HepG2 (cell line): Measurements from ENCODE around the gene PHF19. TPM values are rescaled to one million over a fixed set of nuclear protein-coding genes. Genes with fewer than 3 reads are reported as not detected.
A peak's percentile ranks its signal among the peaks of the same experiment; 100 is the strongest.

ENCODE experiments used
- ARNT2 ChIP-seq: sonication (generic); formaldehyde crosslinking; IDR thresholded peaks from 2 replicates; pipeline ENCODE4 v1.8.0; 2022; ENCODE audit warnings: mild to moderate bottlenecking, low read depth, missing genetic modification reagents, moderate library complexity
- BATF2 ChIP-seq: sonication (generic); formaldehyde crosslinking; IDR thresholded peaks from 2 replicates; pipeline ENCODE4 v1.8.0; 2022; ENCODE audit warnings: mild to moderate bottlenecking, missing genetic modification reagents, moderate library complexity
- DBP ChIP-seq: sonication (generic); formaldehyde crosslinking; IDR thresholded peaks from 2 replicates; pipeline ENCODE4 v1.4.0; 2020; ENCODE audit warnings: missing genetic modification reagents; ENCODE audit errors: not compliant biosample characterization
- DMTF1 ChIP-seq: sonication (generic); formaldehyde crosslinking; IDR thresholded peaks from 2 replicates; pipeline ENCODE4 v1.4.0; 2020; ENCODE audit warnings: mild to moderate bottlenecking, missing genetic modification reagents
- ELF3 ChIP-seq: IDR thresholded peaks from 2 replicates; pipeline ENCODE4 v1.6.1; 2016; ENCODE audit warnings: missing genetic modification reagents, missing compliant biosample characterization
- GABPA ChIP-seq, 2 experiments: IDR thresholded peaks; 2 replicates each; pipeline ENCODE4 v1.6.1; 2011 to 2016; ENCODE audit warnings: low read depth in 2 of 2, low read length in 1 of 2, missing biosample characterization in 1 of 2, missing genetic modification characterization in 1 of 2
- GMEB1 ChIP-seq: sonication (generic); formaldehyde crosslinking; IDR thresholded peaks from 2 replicates; pipeline ENCODE4 v1.5.1; 2020; ENCODE audit warnings: missing genetic modification reagents, mild to moderate bottlenecking, borderline replicate concordance
- HNRNPH1 ChIP-seq: fragments of 200-400 bp; formaldehyde crosslinking; optimal IDR thresholded peaks from 2 replicates; pipeline ENCODE3; 2017; ENCODE audit warnings: mild to moderate bottlenecking, low read depth, low read length
- KDM3A ChIP-seq: IDR thresholded peaks from 2 replicates; pipeline ENCODE4 v1.6.1; 2018; ENCODE audit warnings: low read depth, missing compliant biosample characterization
- NAIF1 ChIP-seq: sonication (generic); formaldehyde crosslinking; IDR thresholded peaks from 2 replicates; pipeline ENCODE4 v1.5.0; 2020; ENCODE audit warnings: mild to moderate bottlenecking, missing genetic modification reagents, borderline replicate concordance
- NONO ChIP-seq, 2 experiments: fragments of 450-650 bp in 1 of 2; sonication (generic) in 1 of 2; formaldehyde crosslinking in 1 of 2; IDR thresholded peaks in 1 of 2; conservative IDR thresholded peaks in 1 of 2; 2 replicates each; pipeline versions ENCODE4 v1.6.1 to v1.8.0; 2017 to 2022; ENCODE audit warnings: mild to moderate bottlenecking in 1 of 2, missing genetic modification reagents in 1 of 2, moderate library complexity in 1 of 2
- POLR2A ChIP-seq, 2 experiments: IDR thresholded peaks; 2 replicates each; pipeline ENCODE4 v1.6.1; 2011; ENCODE audit warnings: low read depth in 2 of 2, low read length in 2 of 2, mild to moderate bottlenecking in 1 of 2, moderate library complexity in 1 of 2; ENCODE audit not compliant: insufficient read depth in 1 of 2
- TAF15 ChIP-seq: fragments of 200-400 bp; formaldehyde crosslinking; IDR thresholded peaks from one replicate; pipeline ENCODE4 v1.6.1; 2018; ENCODE audit warnings: mild to moderate bottlenecking, low read depth, low read length; ENCODE audit not compliant: poor library complexity, severe bottlenecking
- ZMYM2 ChIP-seq: sonication (generic); formaldehyde crosslinking; IDR thresholded peaks from 2 replicates; pipeline ENCODE4 v1.8.0; 2022; ENCODE audit warnings: mild to moderate bottlenecking, missing genetic modification reagents
- ZNF232 ChIP-seq: sonication (generic); formaldehyde crosslinking; IDR thresholded peaks from 2 replicates; pipeline ENCODE4 v1.4.0; 2020; ENCODE audit warnings: missing genetic modification reagents, borderline replicate concordance
- ZNF264 ChIP-seq: sonication (generic); formaldehyde crosslinking; IDR thresholded peaks from 2 replicates; pipeline ENCODE4 v1.4.0; 2020; ENCODE audit warnings: missing genetic modification reagents
- ZNF558 ChIP-seq: sonication (generic); formaldehyde crosslinking; IDR thresholded peaks from 2 replicates; pipeline ENCODE4 v1.9.0; 2022; ENCODE audit warnings: mild to moderate bottlenecking, missing genetic modification reagents, borderline replicate concordance
- ZNF850 ChIP-seq: sonication (generic); formaldehyde crosslinking; conservative IDR thresholded peaks from 2 replicates; pipeline ENCODE4 v1.9.0; 2021; ENCODE audit warnings: mild to moderate bottlenecking, missing genetic modification reagents
- ZSCAN21 ChIP-seq: sonication (generic); formaldehyde crosslinking; IDR thresholded peaks from 2 replicates; pipeline ENCODE4 v1.8.0; 2022; ENCODE audit warnings: mild to moderate bottlenecking, missing genetic modification reagents, moderate library complexity, borderline replicate concordance
- ZSCAN5A ChIP-seq: sonication (generic); formaldehyde crosslinking; IDR thresholded peaks from 2 replicates; pipeline ENCODE4 v1.8.0; 2022; ENCODE audit warnings: mild to moderate bottlenecking, missing genetic modification reagents, borderline replicate concordance
- polyA plus RNA-seq, 8 experiments: library from polyadenylated mRNA; depleted of rRNA in 3 of 8; stranded (reverse) in 7 of 8; unstranded in 1 of 8; fragments of >200 nt; fragmentation: Illumina TruSeq in 4 of 8; extraction: Trizol in 4 of 8; gene quantifications; 2 replicates each; pipeline versions ENCODE4 v1.2.1 to v1.2.3, GENCODE V29; 2011 to 2016; ENCODE audit warnings: low read depth in 4 of 8, missing spikeins in 1 of 8, mixed read lengths in 1 of 8; ENCODE audit not compliant: insufficient read depth in 1 of 8
- total RNA-seq, 5 experiments: library from RNA; depleted of rRNA; stranded (reverse); fragments of >200 nt; fragmentation: Illumina TruSeq; extraction: Trizol; gene quantifications; 2 replicates each; pipeline ENCODE4 v1.2.3, GENCODE V29; 2016; ENCODE audit warnings: low read depth in 1 of 5

PHF19 gene
- total and polyA plus RNA-seq, 2 of the 13 experiments (the other 11 are each of a cell fraction or from before 2014, with no cell fraction given) = 29.7 to 41.3 TPM

GRCh38 chr9:120875954-120876841, 790 bp downstream of the PHF19 start (continued):
- TF ChIP-seq BATF2 (0 out of 2 replicates have a peak, but pooled peaks have one; percentile 45), KDM3A (CRISPR knock-in tag) (0 out of 2 replicates have a peak, but pooled peaks have one; percentile 35), ZSCAN21 (peak; percentile 48), ELF3 (CRISPR knock-in tag) (0 out of 2 replicates have a peak, but pooled peaks have one; percentile 37), GABPA (IDR thresholded peaks at IDR 0.05; ENCODE audit: low read depth, low read length) (no peak), GABPA (CRISPR knock-in tag; IDR thresholded peaks at IDR 0.05; ENCODE audit: low read depth) (peak; percentile 60), ZNF264 (CRISPR knock-in tag) (peak; percentile 41; the same call in 1 of the 2 replicates), TAF15 (no peak), GMEB1 (CRISPR knock-in tag) (peak; percentile 52; the same call in 1 of the 2 replicates), ARNT2 (CRISPR knock-in tag) (peak; percentile 39; the same call in 1 of the 2 replicates), ZSCAN5A (CRISPR knock-in tag) (0 out of 2 replicates have a peak, but pooled peaks have one; percentile 47), DBP (CRISPR knock-in tag) (no peak), NONO (IDR thresholded peaks at IDR 0.05) (no peak), NONO (CRISPR knock-in tag; conservative IDR thresholded peaks at IDR 0.05) (0 out of 2 replicates have a peak, but pooled peaks have one; percentile 35), NAIF1 (CRISPR knock-in tag) (peak; percentile 46; the same call in 1 of the 2 replicates), POLR2A (IDR thresholded peaks at IDR 0.05; ENCODE audit: insufficient read depth in 1 of 2, low read depth in 2 of 2, low read length in 2 of 2) (peak; percentile 17 to 27; a peak in 3 of 4 replicates), HNRNPH1 (no peak), ZNF232 (CRISPR knock-in tag) (no peak), ZNF850 (CRISPR knock-in tag) (no peak), ZMYM2 (no peak), DMTF1 (CRISPR knock-in tag) (no peak), ZNF558 (peak; percentile 44; the same call in 1 of the 2 replicates)
